ENCODE data around the gene TGFBR3L.

DNA sequence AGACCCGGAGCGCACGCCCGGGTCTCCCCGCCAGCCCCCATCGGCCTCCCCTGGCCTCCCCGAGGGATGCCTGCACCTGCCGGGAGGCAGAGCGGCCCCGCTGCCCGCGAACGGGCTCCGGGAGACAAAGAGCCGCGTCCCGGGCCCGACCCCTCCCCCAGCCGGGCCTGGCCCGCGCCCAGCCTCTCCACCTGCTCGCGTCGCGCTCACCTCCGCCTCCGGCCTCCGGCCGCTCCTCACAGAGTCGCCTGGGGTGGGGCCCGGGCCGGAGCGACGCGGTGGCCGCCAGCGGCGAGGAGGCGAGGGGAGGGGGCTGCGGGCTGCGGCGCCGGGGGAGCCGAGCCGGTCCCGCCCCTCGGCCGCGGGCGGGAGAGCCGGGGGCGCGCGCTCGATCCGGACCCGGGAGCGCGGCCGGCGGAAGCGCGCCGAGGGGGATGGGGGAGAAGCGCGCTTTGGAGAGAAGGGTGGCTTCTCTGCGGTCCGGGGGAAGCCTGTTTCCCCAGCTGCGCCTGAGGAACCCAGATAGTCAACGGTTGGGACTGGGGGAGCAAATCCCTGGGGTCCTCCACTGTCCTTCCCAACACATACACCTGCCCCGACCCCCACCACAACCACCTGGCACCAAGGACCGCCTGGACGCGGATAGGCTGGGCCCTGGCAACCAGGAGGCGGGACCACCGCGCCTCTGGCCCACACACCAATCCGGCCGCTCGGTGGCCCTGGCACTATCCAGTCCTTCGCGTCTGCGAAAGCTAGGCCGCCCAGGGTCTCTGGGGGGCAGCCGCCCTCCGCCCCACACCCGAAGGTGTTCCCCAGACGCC, 40.3 kb upstream of the TGFBR3L start, which contains the start of gene PRR36:
- TF ChIP-seq, protein P1, sequence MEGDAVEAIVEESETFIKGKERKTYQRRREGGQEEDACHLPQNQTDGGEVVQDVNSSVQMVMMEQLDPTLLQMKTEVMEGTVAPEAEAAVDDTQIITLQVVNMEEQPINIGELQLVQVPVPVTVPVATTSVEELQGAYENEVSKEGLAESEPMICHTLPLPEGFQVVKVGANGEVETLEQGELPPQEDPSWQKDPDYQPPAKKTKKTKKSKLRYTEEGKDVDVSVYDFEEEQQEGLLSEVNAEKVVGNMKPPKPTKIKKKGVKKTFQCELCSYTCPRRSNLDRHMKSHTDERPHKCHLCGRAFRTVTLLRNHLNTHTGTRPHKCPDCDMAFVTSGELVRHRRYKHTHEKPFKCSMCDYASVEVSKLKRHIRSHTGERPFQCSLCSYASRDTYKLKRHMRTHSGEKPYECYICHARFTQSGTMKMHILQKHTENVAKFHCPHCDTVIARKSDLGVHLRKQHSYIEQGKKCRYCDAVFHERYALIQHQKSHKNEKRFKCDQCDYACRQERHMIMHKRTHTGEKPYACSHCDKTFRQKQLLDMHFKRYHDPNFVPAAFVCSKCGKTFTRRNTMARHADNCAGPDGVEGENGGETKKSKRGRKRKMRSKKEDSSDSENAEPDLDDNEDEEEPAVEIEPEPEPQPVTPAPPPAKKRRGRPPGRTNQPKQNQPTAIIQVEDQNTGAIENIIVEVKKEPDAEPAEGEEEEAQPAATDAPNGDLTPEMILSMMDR (IDR thresholded peaks at IDR 0.05) = no peak
- no peak for TF ChIP-seq POLR2A (IDR thresholded peaks at IDR 0.05)
- TF ChIP-seq EP300 (IDR thresholded peaks at IDR 0.05) = no peak

Measured in tibial nerve (tissue), 4 donors.